GM18520 (cell line): ENCODE data around the gene CRYBG1.
"Not testable (repeated sequence)": the region's sequence is repeated elsewhere in the genome, so short reads cannot be mapped to it uniquely, and the experiment has no call there.

ENCODE experiments used
- ATAC-seq: cut with Tn5 transposase; IDR thresholded peaks from one replicate; pipeline ENCODE4 v1.9.1; 2021; ENCODE audit not compliant: unreplicated experiment

Gene CRYBG1

DNA sequence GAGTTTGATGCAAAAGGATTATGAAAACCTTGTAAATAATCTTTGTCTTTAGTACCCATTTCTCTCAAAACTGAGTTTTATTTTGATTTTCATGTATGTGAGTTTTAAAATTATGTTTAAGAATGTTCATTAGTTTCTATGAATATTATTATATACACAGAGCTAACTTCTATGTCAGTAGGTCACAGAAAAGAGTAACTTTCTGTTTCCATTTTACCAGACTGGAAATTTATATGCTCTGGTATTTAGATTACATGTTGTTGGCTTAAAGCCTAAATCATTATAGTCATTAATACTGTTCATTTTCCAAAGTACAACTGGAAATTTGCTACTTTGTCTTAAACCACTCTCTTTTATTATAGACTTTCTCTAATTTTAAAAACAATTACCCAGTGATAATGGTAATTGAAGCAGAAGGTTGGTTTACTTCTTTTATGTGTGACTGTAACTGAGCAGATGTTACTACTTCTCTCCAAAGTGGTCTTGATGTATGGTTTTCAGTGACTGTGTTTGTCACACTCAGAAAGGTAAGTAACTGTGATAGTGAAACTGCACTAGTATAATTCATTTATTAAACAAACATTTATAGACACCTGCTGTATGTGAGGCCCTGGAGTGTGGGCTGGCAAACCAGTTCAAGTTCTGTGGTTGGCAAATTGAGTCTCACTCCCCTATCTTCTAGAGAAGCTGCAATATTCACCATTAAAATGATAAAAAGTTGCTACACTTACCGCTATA lies 13.2 kb downstream of the CRYBG1 start:
- no peak for ATAC-seq

DNA sequence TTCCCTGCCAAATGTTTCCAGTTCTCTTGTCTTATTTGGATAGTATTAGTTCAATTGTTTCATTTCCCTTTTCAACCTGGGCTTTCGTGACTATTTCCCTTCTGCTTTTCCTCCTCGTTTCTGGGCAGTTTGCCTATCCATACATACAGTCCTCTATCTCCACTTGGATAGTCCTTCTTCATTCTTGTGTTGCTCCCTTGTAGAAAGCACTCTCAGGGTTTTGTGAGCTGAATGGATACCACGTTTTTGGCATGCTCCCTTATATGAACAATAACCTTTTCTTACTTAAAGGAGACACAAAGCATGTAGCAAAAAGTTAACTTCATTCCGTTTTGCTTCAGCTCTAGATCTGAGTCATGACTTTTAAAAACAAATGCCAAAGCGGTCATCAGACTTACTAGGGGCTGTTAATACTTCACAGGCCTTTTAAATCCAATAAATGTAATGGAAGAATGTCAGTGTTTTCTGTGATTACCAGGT lies 16.6 kb downstream of the CRYBG1 start:
- no peak for ATAC-seq

DNA sequence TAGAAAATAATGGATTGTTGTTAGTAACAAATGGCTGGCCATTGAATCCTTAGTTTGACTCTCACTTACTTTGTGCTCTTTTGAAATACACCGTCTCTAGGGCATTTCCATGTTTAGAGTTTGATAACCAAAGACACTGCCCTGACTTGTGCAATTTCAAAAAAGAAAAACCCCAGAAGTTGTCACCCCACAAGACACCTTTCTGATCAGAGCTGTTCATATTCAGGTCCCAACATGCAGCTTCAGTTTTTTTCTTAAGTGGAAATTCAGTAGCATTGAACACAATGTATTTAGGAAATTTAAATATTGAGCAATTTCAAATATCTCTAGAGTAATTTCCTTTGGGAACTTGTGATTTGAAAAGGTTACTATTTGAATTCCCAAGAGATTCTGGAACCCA lies 19.4 kb downstream of the CRYBG1 start:
- ATAC-seq: no peak

GRCh38 chr6:106380407-106380806 lies 19.9 kb downstream of the CRYBG1 start:
- ATAC-seq: no peak

DNA sequence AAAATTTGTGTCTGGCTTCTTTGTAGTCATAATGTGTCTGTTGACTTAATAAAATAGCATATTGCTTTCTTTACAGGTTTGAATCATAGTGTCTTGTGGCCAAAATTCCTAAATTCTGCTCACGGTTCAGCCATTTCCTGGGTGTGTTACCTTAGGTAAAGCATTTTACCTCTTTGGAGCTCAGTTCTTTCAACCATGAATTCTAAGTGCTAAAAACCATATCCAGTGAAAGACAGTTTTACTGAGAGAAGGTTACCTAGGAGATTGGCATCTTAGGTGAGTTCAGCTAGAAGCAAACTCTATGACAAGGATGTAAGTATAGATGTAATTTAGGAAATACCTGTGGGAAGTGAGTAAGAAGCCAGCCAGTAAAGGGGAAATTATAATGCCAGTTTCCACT lies 20.7 kb downstream of the CRYBG1 start:
- ATAC-seq: no peak

- no peak for ATAC-seq
Measured at GRCh38 chr6:106381881-106382280, 21.4 kb downstream of the CRYBG1 start.

DNA sequence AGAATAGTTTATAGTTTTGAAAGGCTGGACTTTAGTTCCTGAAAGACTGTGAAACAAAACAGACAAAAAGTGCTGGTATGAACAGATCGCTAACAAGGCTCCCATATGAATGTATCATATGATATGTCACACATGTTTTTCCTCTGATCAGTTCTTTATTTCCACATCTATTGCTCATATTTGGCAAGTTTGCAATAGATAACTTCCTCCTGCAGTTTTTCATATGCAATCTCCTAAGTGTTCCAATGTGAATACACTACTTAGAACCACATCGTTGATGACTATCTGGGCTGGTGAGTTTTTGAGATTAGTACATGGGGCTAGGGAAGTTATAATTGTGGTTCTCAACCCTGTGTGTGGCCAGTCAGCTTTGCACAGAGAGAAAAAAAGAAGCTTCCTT lies 23.1 kb downstream of the CRYBG1 start:
- ATAC-seq: no peak

GRCh38 chr6:106385530-106385929 lies 25.0 kb downstream of the CRYBG1 start:
- ATAC-seq: no peak

DNA sequence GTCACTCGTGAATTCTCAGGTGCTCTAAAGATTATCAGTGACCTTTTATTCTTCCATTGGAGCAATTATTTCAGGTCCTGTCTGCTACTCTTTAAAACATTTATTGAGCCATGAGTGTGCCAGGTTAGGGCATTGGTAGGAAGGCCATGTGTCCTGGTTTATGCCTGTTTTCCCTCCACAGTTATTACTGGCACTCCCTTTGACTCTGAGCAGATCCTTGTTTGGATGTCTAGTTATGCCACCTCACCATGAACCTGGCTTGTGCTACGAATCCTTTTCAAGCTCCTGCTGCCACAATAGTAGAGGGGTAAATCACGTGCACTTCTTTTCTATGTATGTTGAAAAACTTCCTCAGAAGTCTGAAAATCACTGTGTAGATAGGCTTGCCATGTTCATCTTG lies 27.4 kb downstream of the CRYBG1 start:
- ATAC-seq: no peak

DNA sequence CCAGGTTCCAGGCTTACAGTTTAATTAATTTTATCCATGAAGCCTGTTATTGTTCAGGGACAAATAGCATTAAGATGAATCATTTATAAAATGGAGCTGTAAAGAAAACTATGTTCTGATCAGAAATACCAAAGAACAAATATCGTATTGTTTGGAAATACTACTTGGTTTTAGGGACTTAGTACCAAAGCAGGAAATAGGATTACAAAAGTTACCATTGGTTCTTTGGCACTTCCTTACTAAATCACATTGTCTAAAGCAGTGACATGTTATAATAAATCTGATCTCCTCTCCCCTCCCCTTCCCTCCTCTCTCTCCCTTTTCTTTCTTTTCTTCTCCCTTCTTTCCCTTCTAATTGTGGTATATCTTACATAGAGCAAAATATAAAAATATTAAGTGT lies 29.6 kb downstream of the CRYBG1 start:
- no peak for ATAC-seq

- ATAC-seq: no peak
Measured at GRCh38 chr6:106396426-106397220, 36.1 kb downstream of the CRYBG1 start.

DNA sequence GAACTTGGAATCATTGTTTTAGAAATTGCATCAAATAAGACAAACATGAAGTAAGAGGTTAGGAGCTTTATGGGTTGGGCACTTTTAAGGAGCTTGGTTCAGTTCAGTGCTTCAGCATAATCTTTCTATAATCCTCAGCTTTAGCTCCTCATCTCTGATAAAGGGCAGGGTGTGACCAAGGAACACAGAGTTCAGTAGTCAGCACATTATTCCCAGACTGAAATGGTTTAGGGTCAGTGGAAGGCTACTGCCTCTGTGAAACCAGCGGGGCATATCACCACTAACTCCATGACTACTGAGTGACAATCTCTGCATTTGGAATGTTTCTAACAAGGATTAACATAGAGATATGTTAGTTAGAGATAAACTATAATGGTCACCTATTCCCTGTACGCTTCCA lies 36.9 kb downstream of the CRYBG1 start:
- no peak for ATAC-seq

DNA sequence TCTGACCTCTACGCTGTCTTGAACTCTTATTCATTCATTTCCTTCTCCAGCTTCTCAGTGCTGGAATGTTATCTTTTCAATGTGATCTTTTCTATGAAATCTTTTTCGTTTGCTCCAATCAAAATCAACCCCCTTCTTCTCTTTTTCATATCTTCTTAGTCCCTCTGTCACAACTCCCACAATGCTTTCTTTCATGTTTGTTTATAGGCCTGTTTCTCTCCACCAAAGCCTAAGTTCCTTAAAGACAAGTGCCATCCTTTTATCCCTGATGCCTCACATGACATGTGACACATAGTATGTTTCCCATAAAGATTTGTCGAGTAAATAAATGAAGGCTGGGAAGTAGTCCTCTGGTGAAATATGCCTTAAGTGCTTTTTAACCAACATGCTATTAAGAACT lies 38.1 kb downstream of the CRYBG1 start:
- no peak for ATAC-seq

DNA sequence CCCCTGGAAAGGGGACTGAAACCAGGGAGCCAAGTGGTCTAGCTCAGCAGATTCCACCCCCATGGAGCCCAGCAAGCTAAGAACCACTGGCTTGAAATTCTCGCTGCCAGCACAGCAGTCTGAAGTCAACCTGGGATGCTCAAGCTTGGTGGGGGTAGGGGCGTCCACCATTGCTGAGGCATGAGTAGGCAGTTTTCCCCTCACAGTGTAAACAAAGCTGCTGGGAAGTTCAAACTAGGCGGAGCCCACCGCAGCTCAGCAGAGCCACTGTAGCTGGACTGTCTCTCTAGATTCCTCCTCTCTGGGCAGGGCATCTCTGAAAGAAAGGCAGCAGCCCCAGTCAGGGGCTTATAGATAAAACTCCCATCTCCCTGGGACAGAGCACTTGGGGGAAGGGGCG lies 44.5 kb downstream of the CRYBG1 start:
- ATAC-seq: not testable (repeated sequence)

DNA sequence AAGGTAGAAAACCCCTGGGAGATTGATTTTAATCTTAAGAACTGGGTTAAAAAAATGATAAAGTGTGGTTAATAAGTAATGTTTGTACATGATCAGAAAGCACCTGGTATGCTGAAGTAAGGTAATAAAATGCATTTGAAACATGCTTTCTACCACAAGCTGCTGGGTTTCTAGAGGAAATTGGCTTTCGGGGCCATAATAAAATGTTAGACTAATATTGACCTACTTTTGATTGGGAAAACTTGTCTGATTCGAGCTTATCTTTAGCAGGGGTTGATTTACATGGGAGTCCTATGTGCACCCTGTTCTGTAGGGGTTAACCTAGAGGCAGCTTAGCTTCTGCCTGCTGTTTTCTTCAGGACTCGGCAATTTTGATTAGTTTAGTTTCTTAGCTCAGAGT lies 50.5 kb downstream of the CRYBG1 start:
- no peak for ATAC-seq

- ATAC-seq: no peak
Measured at GRCh38 chr6:106411643-106412200, 51.2 kb downstream of the CRYBG1 start.

DNA sequence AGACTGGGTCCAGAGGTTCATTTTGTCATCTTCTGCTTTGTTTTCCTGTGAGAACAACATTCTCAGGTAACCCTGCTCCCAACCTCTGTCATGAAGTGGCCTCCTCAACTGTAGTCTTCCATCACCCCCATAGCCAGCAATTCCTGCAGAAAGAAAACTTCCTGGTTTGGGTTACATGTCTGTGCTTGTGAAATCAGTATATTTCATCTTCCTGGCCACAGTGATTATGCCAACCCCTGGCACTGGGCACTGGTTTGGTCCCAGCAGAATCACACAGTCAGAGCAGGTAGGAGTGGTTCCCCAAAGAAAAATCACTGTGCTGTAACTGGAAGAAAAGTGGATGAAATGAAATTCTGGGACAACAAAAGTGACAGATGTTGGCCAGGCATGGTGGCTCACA lies 52.5 kb downstream of the CRYBG1 start:
- ATAC-seq: no peak

DNA sequence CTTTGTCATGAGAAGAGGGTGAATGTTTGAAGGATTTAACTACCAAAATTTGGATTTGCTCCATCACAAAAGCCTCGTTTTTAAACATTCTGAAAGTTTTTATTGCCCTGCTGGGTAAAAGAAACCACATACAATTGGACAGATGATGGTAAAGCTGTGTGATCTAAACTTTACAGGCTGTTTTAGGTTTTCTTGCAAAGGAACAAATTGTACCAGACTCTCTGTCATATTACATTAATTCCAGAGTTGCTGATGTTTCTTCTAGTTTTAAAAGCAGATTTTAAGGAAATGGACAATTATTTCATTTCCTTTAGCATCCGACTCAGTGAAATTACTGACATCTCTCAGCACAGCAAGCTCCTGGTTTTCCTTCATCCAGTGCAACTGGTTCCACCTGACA lies 53.2 kb downstream of the CRYBG1 start:
- no peak for ATAC-seq

DNA sequence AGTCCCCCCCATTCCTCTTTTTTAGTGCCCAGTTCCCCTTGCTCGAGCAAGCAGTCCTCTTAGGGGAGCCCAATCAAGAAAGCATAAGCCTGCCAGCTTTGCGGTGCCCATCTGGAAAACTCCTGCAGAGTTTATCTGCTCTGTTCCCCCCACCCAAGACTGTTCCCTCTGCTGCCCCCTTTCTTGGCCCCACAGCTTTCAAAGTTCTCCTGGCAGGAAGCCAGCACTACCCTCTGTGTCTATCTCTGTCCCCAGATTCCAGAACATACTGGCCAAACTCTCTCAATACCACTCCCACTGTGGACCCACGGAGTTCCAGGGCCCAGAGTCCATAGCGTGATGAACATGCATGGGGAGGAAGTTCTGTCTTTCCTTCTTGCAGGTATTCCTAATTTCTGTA lies 55.4 kb downstream of the CRYBG1 start:
- ATAC-seq: no peak

- ATAC-seq: no peak
Measured at GRCh38 chr6:106417572-106418147, 57.1 kb downstream of the CRYBG1 start.

DNA sequence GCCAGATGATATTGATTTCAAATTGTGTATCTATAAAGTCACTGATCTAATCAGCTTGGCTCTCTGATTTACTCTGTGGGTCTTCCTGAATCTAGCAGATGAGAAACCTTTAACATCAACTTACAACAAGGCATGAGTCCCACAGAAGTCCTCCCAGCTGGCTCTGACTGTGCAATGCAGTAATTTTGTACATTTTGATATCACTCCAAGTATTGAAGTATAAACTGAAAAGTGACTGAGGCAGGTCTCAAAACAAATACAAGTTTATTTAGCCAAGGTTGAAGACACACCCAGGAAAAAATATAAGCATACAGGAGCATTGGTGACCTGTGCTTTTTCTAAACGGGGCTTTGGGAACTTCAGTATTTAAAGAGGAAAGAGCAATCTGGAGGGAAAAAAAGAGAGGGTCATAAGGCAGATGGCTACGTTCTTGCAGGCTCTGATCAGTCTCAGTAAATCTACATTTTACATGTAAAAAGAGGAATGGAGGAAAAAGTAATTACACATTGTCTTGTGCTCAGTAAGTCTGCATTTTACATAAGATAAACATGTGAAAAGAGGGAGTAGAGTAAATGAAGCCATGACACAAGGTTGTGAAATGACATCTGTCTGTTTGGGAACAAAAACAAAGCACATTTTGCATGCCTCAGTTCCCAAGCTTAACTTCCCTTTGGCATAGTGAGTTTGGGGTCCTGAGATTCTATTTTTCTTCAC lies 59.5 kb downstream of the CRYBG1 start:
- ATAC-seq: no peak
